ENCODE results near the gene PCDHA6. TPM values are rescaled to one million over a fixed set of nuclear protein-coding genes. Genes with fewer than 3 reads are reported as not detected.
"Not testable (repeated sequence)": the region's sequence is repeated elsewhere in the genome, so short reads cannot be mapped to it uniquely, and the experiment has no call there.

The PCDHA6 gene
- total RNA-seq, 1 experiment from 2014 or later: not detected

- CTCF ChIA-PET: not testable (repeated sequence)
Observed at GRCh38 chr5:140787849-140788504, 39.8 kb upstream of the PCDHA6 start.

GRCh38 chr5:140791089-140791488, 36.7 kb upstream of the PCDHA6 start:
- ChIA-PET CTCF (no interaction called here), RAD21 (ENCODE audit: low non-redundant PET in 1 of 2, low total read pairs in 2 of 2, uncharacterized antibody in 2 of 2, unreplicated experiment in 2 of 2) (no interaction called here), POLR2A (no interaction called here)
- BruUV-seq (replicated peaks): no TSS peak
- DNase-seq (ENCODE audit: low read depth, low spot score): no peak
- H3K4me3 ChIP-seq (replicated peaks in 1 of 2; ENCODE audit: low read depth in 1 of 2, low read length in 2 of 2): no peak overlapping the region
- TF ChIP-seq ATF3 (IDR thresholded peaks at IDR 0.05) (no peak), CEBPB (IDR thresholded peaks at IDR 0.05; ENCODE audit: low read depth) (no peak), RAD21 (IDR thresholded peaks at IDR 0.05; ENCODE audit: low read depth) (no peak)
- H2AFZ ChIP-seq (ENCODE audit: low read depth, low read length, poor library complexity, severe bottlenecking): no peak overlapping the region
- H3K9ac ChIP-seq (ENCODE audit: low read length): no peak overlapping the region
- H4K20me1 ChIP-seq (ENCODE audit: insufficient read depth): no peaks in the 10 kb centered on the region
- peaks cover 0 to 6% of the 10 kb centered on the region in 2 experiments; a peak in 1 of 4 replicates for H3K9me3 ChIP-seq (ENCODE audit: control insufficient read depth in 1 of 2, insufficient read depth in 1 of 2, low read depth in 1 of 2, low read length in 2 of 2)
- H3K4me1 ChIP-seq (ENCODE audit: control insufficient read depth in 1 of 2, insufficient read depth in 2 of 2, low read length in 2 of 2): no peaks in the 10 kb centered on the region
- H3K36me3 ChIP-seq (ENCODE audit: control insufficient read depth in 1 of 2, insufficient read depth in 2 of 2, low read length in 2 of 2): no peaks in the 10 kb centered on the region
- no peak overlapping the region for H3K27ac ChIP-seq (ENCODE audit: low read depth, low read length)
- H3K4me2 ChIP-seq (ENCODE audit: low read length): no peak overlapping the region
- H3K27me3 ChIP-seq (ENCODE audit: insufficient read depth, low read length): no peaks in the 10 kb centered on the region
- no peaks in the 10 kb centered on the region for H3K79me2 ChIP-seq (ENCODE audit: insufficient read depth, low read length)
- no peak for ATAC-seq
- no peaks in the 10 kb centered on the region for H3K9me2 ChIP-seq (ENCODE audit: insufficient read depth)
- intact Hi-C loops (cut with micrococcal nuclease): no loop called here

More at GRCh38 chr5:140787849-140788504, 39.8 kb upstream of the PCDHA6 start:
- POLR2A ChIA-PET; H2AFZ ChIP-seq (ENCODE audit: low read depth, low read length, poor library complexity, severe bottlenecking); DNase-seq (ENCODE audit: low read depth, low spot score); H4K20me1 ChIP-seq (ENCODE audit: insufficient read depth); BruUV-seq (replicated peaks); H3K4me3 ChIP-seq (replicated peaks in 1 of 2; ENCODE audit: low read depth in 1 of 2, low read length in 2 of 2); ATAC-seq; H3K36me3 ChIP-seq (ENCODE audit: control insufficient read depth in 1 of 2, insufficient read depth in 2 of 2, low read length in 2 of 2); H3K4me2 ChIP-seq (ENCODE audit: low read length); H3K9me3 ChIP-seq (ENCODE audit: control insufficient read depth in 1 of 2, insufficient read depth in 1 of 2, low read depth in 1 of 2, low read length in 2 of 2); H3K9me2 ChIP-seq (ENCODE audit: insufficient read depth); H3K9ac ChIP-seq (ENCODE audit: low read length); H3K4me1 ChIP-seq (ENCODE audit: control insufficient read depth in 1 of 2, insufficient read depth in 2 of 2, low read length in 2 of 2); RAD21 ChIA-PET (ENCODE audit: low non-redundant PET in 1 of 2, low total read pairs in 2 of 2, uncharacterized antibody in 2 of 2, unreplicated experiment in 2 of 2); H3K79me2 ChIP-seq (ENCODE audit: insufficient read depth, low read length); H3K27ac ChIP-seq (ENCODE audit: low read depth, low read length); H3K27me3 ChIP-seq (ENCODE audit: insufficient read depth, low read length): not testable (repeated sequence)
- intact Hi-C loops (cut with micrococcal nuclease): loop anchor here (5.0 kb wide), 1 partner anchor 36 kb away; no protein-coding TSS in a partner anchor
